Measurements from ENCODE around the gene NIP7.

- TF ChIP-seq EZH2 (IDR thresholded peaks at IDR 0.05; ENCODE audit: low read length) (no peak), CTCF (optimal IDR thresholded peaks at IDR 0.05 in 1 of 3, IDR thresholded peaks at IDR 0.05 in 1 of 3, conservative IDR thresholded peaks at IDR 0.05 in 1 of 3; ENCODE audit: extremely low read depth in 1 of 3, insufficient read depth in 2 of 3, low read length in 3 of 3) (no peak)
Observed at GRCh38 chr16:69306031-69306430, 33.5 kb upstream of the NIP7 start.
